Activated T-cell treated with anti-CD3 and anti-CD28 coated beads, Interleukin-2, amount 50 U/mL, for 72 hours (primary cell): Measurements from ENCODE around the gene ZNF611. TPM values are rescaled to one million over a fixed set of nuclear protein-coding genes. Genes with fewer than 3 reads are reported as not detected.
"Not testable (repeated sequence)": the region's sequence is repeated elsewhere in the genome, so short reads cannot be mapped to it uniquely, and the experiment has no call there.

Experiments
- ATAC-seq, 2 donors: fragments of 150-1000 bp; cut with Tn5 transposase; replicated peaks in 1 of 2; 2 replicates each; pipeline ENCODE4 v1.10.0; 2021; ENCODE audit warnings: moderate library complexity in 2 of 2, mild to moderate bottlenecking in 1 of 2
- DNase-seq, 2 donors: peaks; one replicate each; pipeline ENCODE4 v3.0.0; 2021 to 2022; ENCODE audit warnings: mixed read lengths in 1 of 2
- H3K27ac Mint-ChIP-seq: one replicate; pipeline ENCODE4 v1.8.0; 2022; ENCODE audit warnings: mild to moderate bottlenecking, moderate library complexity, mixed read lengths
- H3K27me3 Mint-ChIP-seq: one replicate; pipeline ENCODE4 v1.8.0; 2022; ENCODE audit warnings: low read depth, mixed read lengths
- H3K36me3 Mint-ChIP-seq, 2 donors: one replicate each; pipeline ENCODE4 v1.8.0; 2022; ENCODE audit warnings: mixed read lengths in 2 of 2, mild to moderate bottlenecking in 1 of 2; ENCODE audit not compliant: insufficient read depth in 2 of 2
- H3K4me1 Mint-ChIP-seq: one replicate; pipeline ENCODE4 v1.8.0; 2022; ENCODE audit warnings: low read depth, mixed read lengths
- H3K4me3 Mint-ChIP-seq, 2 donors: one replicate each; pipeline ENCODE4 v1.8.0; 2022; ENCODE audit warnings: mild to moderate bottlenecking in 2 of 2, mixed read lengths in 2 of 2, moderate library complexity in 2 of 2
- H3K9me3 Mint-ChIP-seq, 2 donors: one replicate each; pipeline ENCODE4 v1.8.0; 2022; ENCODE audit warnings: mixed read lengths in 2 of 2
- total RNA-seq, 2 donors: library from RNA; stranded (reverse); gene quantifications; one replicate each; pipeline ENCODE4 v1.2.3, GENCODE V29; 2022

Gene ZNF611
- total RNA-seq, 2 donors from 2014 or later = 21.3 to 24.7 TPM

DNA sequence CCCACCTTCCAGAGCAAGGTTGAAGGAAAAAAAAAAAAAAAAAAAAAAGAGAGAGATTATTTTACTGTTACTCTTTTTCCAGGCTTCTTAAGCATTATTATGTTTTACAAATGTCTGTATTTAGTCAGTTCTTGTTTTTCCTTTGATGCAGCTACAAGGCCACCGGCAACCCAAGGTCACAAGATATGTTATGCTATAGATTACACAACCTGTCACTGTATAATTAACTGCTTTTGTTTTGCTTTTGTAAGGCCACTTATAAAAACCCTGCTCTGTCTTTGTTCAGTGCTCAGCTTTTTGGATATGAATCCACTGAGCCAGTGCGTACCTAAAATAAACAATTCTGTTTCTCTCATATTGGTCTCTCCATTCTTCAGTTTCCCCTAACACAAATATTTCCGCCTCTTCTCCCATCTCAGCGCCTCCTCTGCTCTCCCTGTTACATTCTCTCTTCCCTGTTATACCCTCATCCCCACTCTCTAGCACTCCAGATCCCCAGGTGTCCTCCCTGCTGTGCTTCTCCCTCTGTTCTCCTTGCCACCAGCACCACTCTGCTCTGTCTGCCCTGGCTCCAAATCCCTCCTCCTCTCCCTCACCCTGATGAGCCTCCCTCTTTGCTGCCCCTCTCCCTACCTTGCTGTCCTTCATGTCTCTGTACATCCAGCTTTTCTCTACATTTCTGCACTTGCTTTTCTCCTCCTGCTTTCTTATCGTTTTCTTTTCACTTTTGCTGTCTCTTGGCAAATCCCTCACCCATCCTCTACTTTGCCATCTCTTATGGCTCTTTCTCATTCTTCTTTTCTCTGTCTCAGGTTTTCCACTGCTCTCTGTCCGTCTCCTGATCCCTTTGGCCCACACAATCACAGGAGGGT is 45.7 kb downstream of the ZNF611 start:
- Mint-ChIP-seq H3K4me1 (peaks cover 49% of the 10 kb centered on the region), H3K27ac (peak overlapping the region; percentile 96), H3K36me3 (peaks cover 11 to 21% of the 10 kb centered on the region in 2 donors), H3K4me3 (peak overlapping the region; percentile 97 to 99)
- not testable (repeated sequence) for DNase-seq, H3K27me3 Mint-ChIP-seq, ATAC-seq, H3K9me3 Mint-ChIP-seq

GRCh38 chr19:52688335-52688734 is 46.5 kb downstream of the ZNF611 start:
- Mint-ChIP-seq H3K9me3 (peaks cover 0 to 2% of the 10 kb centered on the region in 2 donors), H3K36me3 (peaks cover 11 to 21% of the 10 kb centered on the region in 2 donors), H3K27me3 (no peaks in the 10 kb centered on the region), H3K4me1 (peaks cover 49% of the 10 kb centered on the region), H3K4me3 (peak overlapping the region; percentile 16 to 97), H3K27ac (no peak overlapping the region)
- no peak for DNase-seq
- no peak for ATAC-seq

- Mint-ChIP-seq H3K36me3 (peaks cover 14 to 19% of the 10 kb centered on the region in 2 donors), H3K27ac (no peak overlapping the region), H3K27me3 (no peaks in the 10 kb centered on the region), H3K9me3 (peaks cover 0 to 2% of the 10 kb centered on the region in 2 donors), H3K4me1 (peaks cover 49% of the 10 kb centered on the region), H3K4me3 (no peak overlapping the region)
- no peak for ATAC-seq
- no peak for DNase-seq
Observed at GRCh38 chr19:52687684-52688083, 47.2 kb downstream of the ZNF611 start.

DNA sequence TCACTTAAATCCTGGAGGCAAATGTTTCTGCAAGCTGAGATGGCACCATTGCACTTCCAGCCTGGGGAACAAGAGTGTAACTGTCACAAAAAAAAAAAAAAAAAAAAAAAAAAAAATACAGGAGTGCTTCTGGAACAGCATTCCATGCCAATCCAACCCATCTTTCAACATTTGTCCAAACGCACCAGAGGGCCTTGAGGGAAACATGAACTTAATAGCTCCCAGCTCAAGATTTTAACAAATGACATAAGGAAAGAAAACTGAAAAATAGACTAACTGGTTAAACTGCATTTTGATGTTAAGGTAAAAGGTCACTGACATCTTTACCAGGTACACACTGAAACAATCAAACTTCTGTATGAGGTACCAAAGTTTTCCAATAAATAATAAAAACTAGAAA is 49.0 kb downstream of the ZNF611 start:
- Mint-ChIP-seq H3K9me3 (no peaks in the 10 kb centered on the region), H3K4me1 (peaks cover 40% of the 10 kb centered on the region), H3K4me3 (no peak overlapping the region), H3K27me3 (no peaks in the 10 kb centered on the region), H3K36me3 (peaks cover 14 to 21% of the 10 kb centered on the region in 2 donors), H3K27ac (no peak overlapping the region)
- ATAC-seq (no peak), DNase-seq (no peak)

GRCh38 chr19:52681216-52681615 is 53.6 kb downstream of the ZNF611 start:
- H3K36me3 Mint-ChIP-seq = peaks cover 14 to 29% of the 10 kb centered on the region in 2 donors
- not testable (repeated sequence) for DNase-seq, ATAC-seq

DNA sequence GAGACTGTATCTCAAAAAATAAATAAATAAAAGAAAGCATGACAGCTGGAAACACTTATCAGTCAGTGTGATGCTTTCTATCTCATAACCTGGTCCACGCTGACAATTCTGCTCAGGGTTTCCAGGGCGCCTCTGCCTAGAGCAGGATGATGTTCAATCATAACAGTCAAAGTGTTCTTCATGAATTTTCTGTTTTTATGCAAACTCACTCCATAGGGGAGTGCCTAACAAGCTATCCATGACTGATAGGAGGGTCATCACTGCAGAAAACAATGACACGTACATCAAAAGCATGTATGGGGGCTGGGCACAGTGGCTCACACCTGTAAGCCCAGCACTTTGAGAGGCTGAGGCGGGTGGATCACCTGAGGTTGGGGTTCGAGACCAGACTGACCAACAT is 55.2 kb downstream of the ZNF611 start:
- Mint-ChIP-seq H3K36me3 (peaks cover 19 to 32% of the 10 kb centered on the region in 2 donors), H3K27ac (no peak overlapping the region), H3K9me3 (peaks cover 0 to 6% of the 10 kb centered on the region in 2 donors), H3K27me3 (no peaks in the 10 kb centered on the region), H3K4me1 (peaks cover 5% of the 10 kb centered on the region), H3K4me3 (no peak overlapping the region)
- ATAC-seq (no peak), DNase-seq (no peak)

More at GRCh38 chr19:52681216-52681615, 53.6 kb downstream of the ZNF611 start:
- H3K9me3 Mint-ChIP-seq, H3K27me3 Mint-ChIP-seq, H3K4me3 Mint-ChIP-seq, H3K27ac Mint-ChIP-seq: not testable (repeated sequence)
- H3K4me1 Mint-ChIP-seq = peaks cover 12% of the 10 kb centered on the region

DNA sequence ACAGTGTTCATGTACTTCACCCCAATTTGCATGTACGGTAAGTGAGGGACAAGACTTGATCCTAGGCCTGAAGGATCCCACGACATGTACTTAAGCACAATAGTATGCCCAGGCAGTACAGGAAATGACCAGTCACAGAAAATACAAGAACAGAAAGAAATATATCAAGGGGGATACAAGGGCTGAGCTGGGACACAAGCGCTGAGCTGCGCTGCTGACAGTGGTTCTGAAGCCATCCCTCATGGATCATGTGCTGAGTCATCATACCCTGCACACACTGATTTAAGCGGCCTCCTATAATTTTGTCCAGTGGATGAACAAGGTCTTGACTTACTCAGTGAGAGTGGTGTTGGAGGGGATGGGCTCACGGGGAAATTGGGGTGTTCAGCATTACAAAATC is 59.6 kb downstream of the ZNF611 start:
- H3K4me1 Mint-ChIP-seq, ATAC-seq, H3K4me3 Mint-ChIP-seq, H3K27me3 Mint-ChIP-seq, H3K27ac Mint-ChIP-seq, DNase-seq, H3K9me3 Mint-ChIP-seq: not testable (repeated sequence)
- peaks cover 19 to 35% of the 10 kb centered on the region in 2 donors for H3K36me3 Mint-ChIP-seq

GRCh38 chr19:52673014-52673413 is 61.8 kb downstream of the ZNF611 start:
- no peak for ATAC-seq
- no peak overlapping the region for H3K4me3 Mint-ChIP-seq
- H3K9me3 Mint-ChIP-seq = peaks cover 0 to 10% of the 10 kb centered on the region in 2 donors
- H3K36me3 Mint-ChIP-seq = peaks cover 20 to 36% of the 10 kb centered on the region in 2 donors
- peaks cover 5% of the 10 kb centered on the region for H3K4me1 Mint-ChIP-seq
- H3K27ac Mint-ChIP-seq = no peak overlapping the region
- H3K27me3 Mint-ChIP-seq = no peaks in the 10 kb centered on the region
- DNase-seq = no peak

DNA sequence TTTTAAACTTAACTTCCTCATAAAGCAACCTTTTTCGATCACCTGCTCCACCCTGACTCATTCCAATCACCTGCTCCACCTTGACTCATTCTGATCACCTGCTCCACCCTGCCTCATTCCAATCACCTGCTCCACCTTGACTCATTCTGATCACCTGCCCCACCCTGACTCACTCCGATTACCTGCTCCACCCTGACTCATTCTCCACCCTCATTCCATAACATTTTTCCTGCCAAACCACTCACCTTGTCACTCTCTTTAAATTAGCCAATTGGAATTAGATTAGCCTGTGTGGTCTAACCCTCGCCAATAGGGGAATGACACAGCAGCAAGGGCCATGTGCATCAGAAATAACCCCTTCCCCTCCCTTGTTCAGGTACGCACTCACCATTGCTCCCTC is 64.8 kb downstream of the ZNF611 start:
- no peak overlapping the region for H3K4me3 Mint-ChIP-seq
- H3K36me3 Mint-ChIP-seq = peaks cover 16 to 36% of the 10 kb centered on the region in 2 donors
- no peaks in the 10 kb centered on the region for H3K27me3 Mint-ChIP-seq
- peaks cover 0 to 4% of the 10 kb centered on the region in 2 donors for H3K9me3 Mint-ChIP-seq
- H3K27ac Mint-ChIP-seq = no peak overlapping the region
- ATAC-seq = no peak
- H3K4me1 Mint-ChIP-seq = peaks cover 11% of the 10 kb centered on the region
- no peak for DNase-seq

DNA sequence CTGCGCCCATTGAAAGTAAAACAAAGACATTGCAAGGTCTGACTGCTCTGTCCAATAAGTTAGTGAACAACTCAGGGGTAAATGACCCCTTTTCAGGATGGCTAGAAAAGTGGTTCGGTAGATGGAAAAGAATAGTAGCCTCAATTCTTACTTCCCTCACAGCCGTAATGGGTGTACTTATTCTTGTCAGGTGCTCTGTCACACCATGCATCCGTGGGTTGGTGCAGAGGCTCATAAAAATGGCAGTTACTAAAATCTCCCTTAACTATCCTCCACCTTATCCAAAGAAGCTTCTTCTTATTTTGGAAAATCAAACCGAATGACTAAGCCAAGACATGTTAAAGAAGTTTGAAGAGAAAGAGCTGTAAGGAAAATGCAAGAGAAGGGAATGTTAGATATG is 65.3 kb downstream of the ZNF611 start:
- H3K9me3 Mint-ChIP-seq = peaks cover 0 to 4% of the 10 kb centered on the region in 2 donors
- peaks cover 15 to 33% of the 10 kb centered on the region in 2 donors for H3K36me3 Mint-ChIP-seq
- H3K27ac Mint-ChIP-seq = no peak overlapping the region
- no peaks in the 10 kb centered on the region for H3K27me3 Mint-ChIP-seq
- no peak for ATAC-seq
- DNase-seq = no peak
- peaks cover 11% of the 10 kb centered on the region for H3K4me1 Mint-ChIP-seq
- H3K4me3 Mint-ChIP-seq = no peak overlapping the region

DNA sequence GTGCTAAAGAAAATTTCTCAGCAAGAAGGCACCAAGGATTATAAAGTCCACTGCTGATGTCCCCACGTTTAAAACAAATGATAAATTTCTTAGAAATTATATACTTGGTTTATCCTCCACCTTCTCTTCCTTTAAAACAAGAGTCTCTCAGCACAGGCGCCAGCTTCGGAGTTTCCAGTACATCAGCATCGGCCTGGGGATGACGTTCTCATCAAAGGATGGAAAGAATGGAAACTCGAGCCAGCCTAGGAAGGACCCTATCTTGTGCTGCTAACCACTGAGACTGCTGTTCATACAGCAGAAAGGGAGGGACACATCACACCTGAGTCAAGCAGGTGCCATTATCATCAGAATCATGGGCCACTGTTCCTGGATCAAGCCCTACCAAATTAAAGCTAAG is 66.9 kb downstream of the ZNF611 start:
- ATAC-seq (no peak), DNase-seq (no peak)
- H3K9me3 Mint-ChIP-seq = peaks cover 0 to 4% of the 10 kb centered on the region in 2 donors
- H3K4me3 Mint-ChIP-seq = no peak overlapping the region
- H3K4me1 Mint-ChIP-seq = peaks cover 11% of the 10 kb centered on the region
- peaks cover 11 to 35% of the 10 kb centered on the region in 2 donors for H3K36me3 Mint-ChIP-seq
- no peak overlapping the region for H3K27ac Mint-ChIP-seq
- no peaks in the 10 kb centered on the region for H3K27me3 Mint-ChIP-seq

DNA sequence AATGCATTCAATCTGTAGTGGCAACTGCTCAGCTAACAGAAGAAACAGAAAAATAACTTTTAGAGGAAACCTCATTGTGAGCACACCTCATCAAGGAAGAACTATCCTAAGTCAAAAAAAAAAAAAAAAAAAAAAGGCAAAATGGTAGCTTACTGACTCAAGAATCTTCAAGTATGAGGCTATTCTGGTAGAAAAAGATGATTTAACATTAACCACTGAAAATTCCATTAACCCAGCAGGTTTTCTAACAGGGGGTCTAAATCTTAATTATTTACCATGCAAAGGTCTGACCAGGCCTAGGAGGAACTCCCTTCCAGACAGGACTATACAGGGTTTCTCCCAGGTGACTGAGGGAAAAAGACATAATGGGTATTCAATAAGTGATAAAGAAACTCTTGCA is 68.3 kb downstream of the ZNF611 start:
- no peak for ATAC-seq
- Mint-ChIP-seq H3K36me3 (peaks cover 13 to 42% of the 10 kb centered on the region in 2 donors), H3K27me3 (no peaks in the 10 kb centered on the region), H3K4me3 (no peak overlapping the region), H3K9me3 (peaks cover 0 to 4% of the 10 kb centered on the region in 2 donors), H3K4me1 (peaks cover 11% of the 10 kb centered on the region), H3K27ac (no peak overlapping the region)
- DNase-seq = no peak

DNA sequence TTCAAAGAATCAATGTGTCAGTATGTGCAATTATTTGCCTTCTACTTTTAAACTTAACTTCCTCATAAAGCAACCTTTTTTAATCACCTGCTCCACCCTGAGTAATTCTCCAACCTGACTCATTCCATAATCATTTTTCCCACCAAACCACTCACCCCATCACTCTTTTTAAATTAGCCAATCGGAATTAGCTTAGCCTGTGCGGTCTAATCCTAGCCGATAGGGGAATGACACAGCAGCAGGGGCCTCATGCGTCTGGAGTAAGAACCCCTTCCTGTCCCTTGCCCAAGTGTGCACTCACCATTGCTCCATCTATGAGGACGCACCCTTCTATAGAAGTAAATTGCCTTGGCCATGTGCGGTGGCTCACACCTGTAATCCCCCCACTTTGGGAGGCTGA is 69.3 kb downstream of the ZNF611 start:
- peaks cover 0 to 4% of the 10 kb centered on the region in 2 donors for H3K9me3 Mint-ChIP-seq
- DNase-seq (no peak), ATAC-seq (no peak)
- no peak overlapping the region for H3K4me3 Mint-ChIP-seq
- H3K27ac Mint-ChIP-seq = no peak overlapping the region
- peaks cover 14 to 45% of the 10 kb centered on the region in 2 donors for H3K36me3 Mint-ChIP-seq
- H3K27me3 Mint-ChIP-seq = no peaks in the 10 kb centered on the region
- peaks cover 11% of the 10 kb centered on the region for H3K4me1 Mint-ChIP-seq
